Measurements from ENCODE around the gene LMOD1.
"Not testable (repeated sequence)": the region's sequence is repeated elsewhere in the genome, so short reads cannot be mapped to it uniquely, and the experiment has no call there.

LMOD1 gene

DNA sequence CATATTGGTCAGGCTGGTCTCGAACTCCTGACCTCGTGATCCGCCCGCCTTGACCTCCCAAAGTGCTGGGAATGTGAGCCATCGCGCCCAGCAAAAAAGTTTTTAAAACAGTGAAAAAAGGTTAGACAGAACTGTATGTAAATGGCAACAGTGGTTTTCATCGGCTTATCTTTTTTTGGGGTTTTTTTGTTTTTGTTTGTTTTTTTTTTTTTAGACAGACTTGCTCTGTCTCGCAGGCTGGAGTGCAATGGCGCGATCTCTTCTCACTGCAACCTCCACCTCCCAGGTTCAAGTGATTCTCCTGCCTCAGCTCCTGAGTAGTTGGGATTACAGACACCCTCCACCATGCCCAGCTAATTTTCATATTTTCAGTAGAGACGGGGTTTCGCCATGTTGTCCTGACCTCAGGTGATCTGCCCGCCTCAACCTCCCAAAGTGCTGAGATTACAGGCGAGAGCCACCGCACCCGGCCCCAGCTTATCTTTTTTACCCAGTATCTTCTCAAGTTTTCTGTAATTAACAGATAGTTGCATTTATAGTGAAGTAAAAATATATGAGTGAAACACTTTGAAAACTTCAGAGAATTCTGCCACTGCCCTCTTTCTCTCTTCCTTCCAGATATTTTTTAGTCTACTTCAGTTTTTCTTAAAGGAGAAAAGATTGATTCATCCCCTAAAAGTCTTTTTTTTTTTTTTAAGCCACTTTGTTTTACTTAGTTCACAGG is 22.0 kb upstream of the LMOD1 start:
- H3K4me3 Mint-ChIP-seq: no peak overlapping the region

DNA sequence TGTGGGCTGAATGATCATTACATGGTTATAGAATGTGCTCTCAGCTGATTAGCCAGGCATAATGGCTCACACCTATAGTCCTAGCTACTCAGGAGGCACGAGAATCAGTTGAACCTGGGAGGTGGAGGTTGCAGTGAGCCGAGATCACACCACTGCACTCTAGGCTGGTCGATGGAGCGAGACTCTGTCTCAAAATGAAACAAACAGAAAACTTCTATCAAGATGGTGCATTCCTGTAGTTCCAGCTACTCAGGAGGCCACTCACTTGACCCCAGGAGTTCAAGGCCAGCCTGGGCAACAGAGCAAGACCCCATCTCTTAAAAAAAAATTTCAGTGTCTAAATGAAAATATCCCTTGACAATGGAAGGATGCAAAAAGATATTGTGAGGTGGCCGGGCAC is 19.8 kb upstream of the LMOD1 start:
- H3K4me3 Mint-ChIP-seq: no peak overlapping the region
- H3K9me3 Mint-ChIP-seq: no peaks in the 10 kb centered on the region
- H3K36me3 Mint-ChIP-seq (ENCODE audit: low read depth): peaks cover 69% of the 10 kb centered on the region
- H3K27me3 Mint-ChIP-seq (ENCODE audit: low read depth): no peaks in the 10 kb centered on the region
- no peak overlapping the region for H3K27ac Mint-ChIP-seq
- TF ChIP-seq, protein P1, sequence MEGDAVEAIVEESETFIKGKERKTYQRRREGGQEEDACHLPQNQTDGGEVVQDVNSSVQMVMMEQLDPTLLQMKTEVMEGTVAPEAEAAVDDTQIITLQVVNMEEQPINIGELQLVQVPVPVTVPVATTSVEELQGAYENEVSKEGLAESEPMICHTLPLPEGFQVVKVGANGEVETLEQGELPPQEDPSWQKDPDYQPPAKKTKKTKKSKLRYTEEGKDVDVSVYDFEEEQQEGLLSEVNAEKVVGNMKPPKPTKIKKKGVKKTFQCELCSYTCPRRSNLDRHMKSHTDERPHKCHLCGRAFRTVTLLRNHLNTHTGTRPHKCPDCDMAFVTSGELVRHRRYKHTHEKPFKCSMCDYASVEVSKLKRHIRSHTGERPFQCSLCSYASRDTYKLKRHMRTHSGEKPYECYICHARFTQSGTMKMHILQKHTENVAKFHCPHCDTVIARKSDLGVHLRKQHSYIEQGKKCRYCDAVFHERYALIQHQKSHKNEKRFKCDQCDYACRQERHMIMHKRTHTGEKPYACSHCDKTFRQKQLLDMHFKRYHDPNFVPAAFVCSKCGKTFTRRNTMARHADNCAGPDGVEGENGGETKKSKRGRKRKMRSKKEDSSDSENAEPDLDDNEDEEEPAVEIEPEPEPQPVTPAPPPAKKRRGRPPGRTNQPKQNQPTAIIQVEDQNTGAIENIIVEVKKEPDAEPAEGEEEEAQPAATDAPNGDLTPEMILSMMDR (IDR thresholded peaks at IDR 0.05; ENCODE audit: unreplicated experiment in 3 of 3): no peak
- H3K4me1 Mint-ChIP-seq: no peaks in the 10 kb centered on the region

More for the DNA sequence above, 22.0 kb upstream of the LMOD1 start:
- Mint-ChIP-seq H3K36me3 (ENCODE audit: low read depth) (peaks cover 54% of the 10 kb centered on the region), H3K27me3 (ENCODE audit: low read depth) (peaks cover 3% of the 10 kb centered on the region), H3K9me3 (no peaks in the 10 kb centered on the region), H3K27ac (no peak overlapping the region), H3K4me1 (no peaks in the 10 kb centered on the region)
- TF ChIP-seq, protein P1 (IDR thresholded peaks at IDR 0.05; ENCODE audit: unreplicated experiment in 3 of 3): no peak

DNA sequence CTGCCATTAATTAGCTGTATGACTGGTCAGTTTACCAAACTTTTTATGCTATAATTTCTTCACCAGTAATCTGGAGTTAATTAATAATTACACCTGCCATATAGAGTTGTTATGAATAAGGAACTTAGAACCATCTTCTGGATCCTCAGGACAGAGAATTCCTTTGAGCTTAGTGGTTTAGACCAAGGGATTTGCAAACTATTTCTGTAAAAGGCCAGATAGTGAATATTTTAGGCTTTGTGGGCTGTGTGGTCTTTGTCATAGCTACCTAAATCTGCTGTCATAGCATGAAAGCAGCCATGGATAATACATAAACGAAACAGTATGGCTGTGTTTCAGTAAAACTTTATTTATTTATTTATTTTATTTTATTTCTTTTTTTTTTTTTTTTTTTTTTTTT is 17.9 kb upstream of the LMOD1 start:
- Mint-ChIP-seq H3K27me3 (ENCODE audit: low read depth) (no peaks in the 10 kb centered on the region), H3K4me3 (no peak overlapping the region), H3K27ac (no peak overlapping the region), H3K9me3 (no peaks in the 10 kb centered on the region), H3K4me1 (no peaks in the 10 kb centered on the region), H3K36me3 (ENCODE audit: low read depth) (peaks cover 64% of the 10 kb centered on the region)
- TF ChIP-seq, protein P1 (IDR thresholded peaks at IDR 0.05; ENCODE audit: unreplicated experiment in 3 of 3): no peak

DNA sequence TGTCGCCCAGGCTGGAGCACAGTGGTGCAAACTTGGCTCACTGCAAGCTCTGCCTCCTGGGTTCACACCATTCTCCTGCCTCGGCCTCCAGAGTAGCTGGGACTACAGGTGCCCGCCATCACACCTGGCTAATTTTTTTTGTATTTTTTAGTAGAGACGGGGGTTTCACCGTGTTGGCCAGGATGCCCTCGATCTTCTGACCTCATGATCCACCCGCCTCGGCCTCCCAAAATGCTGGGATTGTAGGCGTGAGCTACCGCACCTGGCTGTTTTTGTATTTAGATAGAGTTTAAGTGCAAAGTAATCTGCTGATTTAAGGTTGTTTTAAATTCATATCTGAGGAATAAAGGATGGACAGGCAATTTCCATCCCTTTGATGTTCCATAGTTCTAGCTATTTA is 16.0 kb upstream of the LMOD1 start:
- not testable (repeated sequence) for H3K4me1 Mint-ChIP-seq; H3K9me3 Mint-ChIP-seq; H3K4me3 Mint-ChIP-seq; H3K27ac Mint-ChIP-seq; H3K27me3 Mint-ChIP-seq (ENCODE audit: low read depth)
- H3K36me3 Mint-ChIP-seq (ENCODE audit: low read depth): peaks cover 62% of the 10 kb centered on the region

DNA sequence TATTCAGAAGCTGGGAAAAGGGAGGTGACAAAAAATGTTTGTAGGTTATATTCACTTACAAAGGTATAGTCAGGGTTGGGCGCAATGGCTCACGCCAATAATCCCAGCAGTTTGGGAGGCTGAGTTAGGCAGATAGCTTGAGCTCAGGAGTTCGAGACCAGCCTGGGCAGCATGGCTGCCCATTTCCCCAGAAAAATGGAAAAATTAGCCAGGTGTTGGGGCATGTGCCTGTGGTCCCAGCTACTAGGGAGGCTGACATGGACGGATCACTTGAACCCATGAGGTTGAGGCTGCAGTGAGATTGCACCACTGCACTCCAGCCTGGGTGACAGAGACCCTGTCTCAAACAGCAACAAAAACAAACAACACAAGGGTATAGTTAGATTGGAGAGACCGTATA is 12.0 kb upstream of the LMOD1 start:
- peak overlapping the region in 1 of 3 experiments; percentile 14 for H3K4me3 Mint-ChIP-seq
- peaks cover 10% of the 10 kb centered on the region for H3K4me1 Mint-ChIP-seq
- H3K36me3 Mint-ChIP-seq (ENCODE audit: low read depth): peaks cover 36% of the 10 kb centered on the region
- H3K9me3 Mint-ChIP-seq: no peaks in the 10 kb centered on the region
- no peaks in the 10 kb centered on the region for H3K27me3 Mint-ChIP-seq (ENCODE audit: low read depth)
- H3K27ac Mint-ChIP-seq: no peak overlapping the region
- TF ChIP-seq, protein P1 (IDR thresholded peaks at IDR 0.05; ENCODE audit: unreplicated experiment in 3 of 3): no peak

DNA sequence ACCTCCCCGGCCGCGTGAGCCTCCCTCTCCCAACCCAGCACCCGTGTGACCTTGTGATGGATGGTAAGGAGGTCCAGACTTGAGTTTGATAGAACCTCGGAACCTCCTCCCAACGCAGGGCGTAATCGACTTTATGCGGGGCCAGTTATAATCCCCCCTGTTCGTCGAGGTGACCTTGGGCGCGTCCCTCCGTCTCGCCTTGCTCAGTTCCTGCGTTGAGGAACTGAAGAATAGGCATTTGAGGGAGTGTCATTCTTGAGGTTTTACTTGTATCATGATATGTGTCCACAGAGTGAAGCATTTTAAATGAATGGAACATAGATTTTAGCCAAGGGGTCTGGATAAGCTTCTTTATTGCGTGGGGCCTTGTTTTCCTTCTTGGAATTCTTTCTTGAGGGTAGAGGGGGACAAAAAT is 9.4 kb upstream of the LMOD1 start:
- H3K27ac Mint-ChIP-seq: peak overlapping the region; percentile 95 to 96 (median 96)
- H3K9me3 Mint-ChIP-seq: no peaks in the 10 kb centered on the region
- peak overlapping the region; percentile 95 to 98 (median 96) for H3K4me3 Mint-ChIP-seq
- H3K27me3 Mint-ChIP-seq (ENCODE audit: low read depth): no peaks in the 10 kb centered on the region
- TF ChIP-seq, protein P1 (IDR thresholded peaks at IDR 0.05; ENCODE audit: unreplicated experiment in 3 of 3): no peak
- H3K36me3 Mint-ChIP-seq (ENCODE audit: low read depth): peaks cover 20% of the 10 kb centered on the region
- peaks cover 10% of the 10 kb centered on the region for H3K4me1 Mint-ChIP-seq
